ENCODE measurements around the gene AHI1.

The AHI1 gene

GRCh38 chr6:135325624-135326424, 171.7 kb downstream of the AHI1 start:
- no peak for DNase-seq

- DNase-seq = no peak
Observed at GRCh38 chr6:135324531-135324930, 173.0 kb downstream of the AHI1 start.

- no peak for DNase-seq
Observed at GRCh38 chr6:135323979-135324378, 173.6 kb downstream of the AHI1 start.

- peak in 1 of 2 donors; percentile 3 for DNase-seq
Observed at GRCh38 chr6:135323202-135323668, 174.3 kb downstream of the AHI1 start.

- DNase-seq = no peak
Observed at GRCh38 chr6:135322427-135323201, 174.9 kb downstream of the AHI1 start.

GRCh38 chr6:135320721-135321621, 176.6 kb downstream of the AHI1 start:
- DNase-seq = no peak

GRCh38 chr6:135319819-135320218, 177.7 kb downstream of the AHI1 start:
- no peak for DNase-seq

GRCh38 chr6:135318738-135319469, 178.6 kb downstream of the AHI1 start:
- no peak for DNase-seq

GRCh38 chr6:135314543-135314942, 183.0 kb downstream of the AHI1 start:
- DNase-seq = no peak

- no peak for DNase-seq
Observed at GRCh38 chr6:135311446-135312200, 185.9 kb downstream of the AHI1 start.

GRCh38 chr6:135310291-135310690, 187.2 kb downstream of the AHI1 start:
- no peak for DNase-seq

- DNase-seq = no peak
Observed at GRCh38 chr6:135306740-135307420, 190.7 kb downstream of the AHI1 start.

- DNase-seq = no peak
Observed at GRCh38 chr6:135306166-135306565, 191.4 kb downstream of the AHI1 start.

GRCh38 chr6:135305684-135306083, 191.9 kb downstream of the AHI1 start:
- DNase-seq = no peak

GRCh38 chr6:135304883-135305282, 192.7 kb downstream of the AHI1 start:
- no peak for DNase-seq

GRCh38 chr6:135301304-135301703, 196.2 kb downstream of the AHI1 start:
- DNase-seq = no peak

- no peak for DNase-seq
Observed at GRCh38 chr6:135300576-135300975, 197.0 kb downstream of the AHI1 start.

- no peak for DNase-seq
Observed at GRCh38 chr6:135299256-135299655, 198.3 kb downstream of the AHI1 start.

GRCh38 chr6:135298455-135298854, 199.1 kb downstream of the AHI1 start:
- no peak for DNase-seq

- no peak for DNase-seq
Observed at GRCh38 chr6:135296715-135297114, 200.8 kb downstream of the AHI1 start.

GRCh38 chr6:135295085-135295484, 202.5 kb downstream of the AHI1 start:
- DNase-seq = no peak
